Gastrocnemius medialis (tissue), 4 donors: ENCODE measurements around the gene DPP10. TPM values are rescaled to one million over a fixed set of nuclear protein-coding genes. Genes with fewer than 3 reads are reported as not detected.

Experiments used
- ATAC-seq, 2 donors: fragments of 150-250 bp; one replicate each; pipeline ENCODE4 v1.9.1; 2016
- DNase-seq, 2 donors: peaks; one replicate each; pipeline ENCODE4 v3.0.0-alpha.2; 2019
- H3K27ac ChIP-seq, 4 donors: fragments of 200-600 bp; sonication (generic); 1 replicate in 1 of 4; 2 replicates in 3 of 4; pipeline ENCODE4 v1.5.1; 2016 to 2018; ENCODE audit warnings: mild to moderate bottlenecking in 2 of 4, moderate library complexity in 1 of 4
- H3K27me3 ChIP-seq, 3 donors: fragments of 200-600 bp; sonication (generic) in 2 of 3; 1 replicate in 1 of 3; 2 replicates in 2 of 3; pipeline versions ENCODE4 v1.5.1 to v1.6.0; 2016 to 2019; ENCODE audit warnings: mild to moderate bottlenecking in 1 of 3, moderate library complexity in 1 of 3
- H3K36me3 ChIP-seq, 2 donors: fragments of 200-600 bp; sonication (generic) in 1 of 2; one replicate each; pipeline ENCODE4 v1.5.1; 2017 to 2018
- H3K4me1 ChIP-seq, 2 donors: fragments of 200-600 bp; sonication (generic) in 1 of 2; one replicate each; pipeline ENCODE4 v1.5.1; 2016 to 2017; ENCODE audit warnings: mild to moderate bottlenecking in 2 of 2
- H3K4me3 ChIP-seq, 4 donors: fragments of 200-600 bp; sonication (generic) in 3 of 4; 1 replicate in 1 of 4; 2 replicates in 3 of 4; pipeline ENCODE4 v1.5.1; 2016 to 2019; ENCODE audit warnings: mild to moderate bottlenecking in 2 of 4
- H3K9me3 ChIP-seq, 3 donors: fragments of 200-600 bp; sonication (generic) in 2 of 3; 1 replicate in 1 of 3; 2 replicates in 2 of 3; pipeline ENCODE4 v1.5.1; 2016 to 2019
- CTCF ChIP-seq, 5 experiments: fragments of 450-650 bp in 3 of 5; fragments of 200-600 bp in 2 of 5; sonication (generic) in 2 of 5; IDR thresholded peaks in 4 of 5; conservative IDR thresholded peaks in 1 of 5; 1 replicate in 4 of 5; 2 replicates in 1 of 5; pipeline ENCODE4 v1.5.1; 2016 to 2019; ENCODE audit warnings: antibody characterized with exemption in 5 of 5, mild to moderate bottlenecking in 3 of 5, moderate library complexity in 3 of 5
- POLR2A ChIP-seq, 2 donors: fragments of 450-650 bp; IDR thresholded peaks; one replicate each; pipeline ENCODE4 v1.6.1; 2017; ENCODE audit warnings: antibody characterized with exemption in 2 of 2, mild to moderate bottlenecking in 2 of 2, moderate library complexity in 2 of 2
- in situ Hi-C, 4 donors: fragments of 200-750 bp; cut with MboI; loops; one replicate each; pipeline versions ENCODE4 v1.15.0 to v1.8.0; 2017; ENCODE audit warnings: low sequenced_read_pairs in 4 of 4
- intact Hi-C: fragments of 100-400 bp; cut with DNase I; formaldehyde crosslinking; loops from one replicate; pipeline ENCODE4 v1.15.1; 2023; ENCODE audit warnings: low total_unique reads
- total RNA-seq, 4 donors: library from RNA; depleted of rRNA; stranded (reverse); fragments of >200 nt; gene quantifications; one replicate each; pipeline versions ENCODE4 v1.1.0 to v1.2.3, GENCODE V29; 2016

DPP10 gene
- total RNA-seq, 4 donors from 2014 or later = not detected

- H3K4me3 ChIP-seq = no peak overlapping the region
- no peaks in the 10 kb centered on the region for H3K9me3 ChIP-seq
- TF ChIP-seq POLR2A (IDR thresholded peaks at IDR 0.05) (no peak), CTCF (IDR thresholded peaks at IDR 0.05 in 4 of 5, conservative IDR thresholded peaks at IDR 0.05 in 1 of 5) (no peak)
- intact Hi-C loops = no loop called here
- H3K36me3 ChIP-seq = no peaks in the 10 kb centered on the region
- DNase-seq (no peak), ATAC-seq (no peak)
- no peaks in the 10 kb centered on the region for H3K27me3 ChIP-seq
- in situ Hi-C loops = no loop called here
- no peak overlapping the region for H3K27ac ChIP-seq
- H3K4me1 ChIP-seq = no peaks in the 10 kb centered on the region
Observed at GRCh38 chr2:114769991-114770390, 327.6 kb downstream of the DPP10 start.

GRCh38 chr2:114784046-114784445 is 341.6 kb downstream of the DPP10 start:
- Histone ChIP-seq H3K27ac (no peak overlapping the region), H3K36me3 (no peaks in the 10 kb centered on the region), H3K4me1 (no peaks in the 10 kb centered on the region), H3K27me3 (no peaks in the 10 kb centered on the region), H3K4me3 (no peak overlapping the region), H3K9me3 (no peaks in the 10 kb centered on the region)
- TF ChIP-seq CTCF (IDR thresholded peaks at IDR 0.05 in 4 of 5, conservative IDR thresholded peaks at IDR 0.05 in 1 of 5) (no peak), POLR2A (IDR thresholded peaks at IDR 0.05) (no peak)
- DNase-seq = no peak
- intact Hi-C loops = no loop called here
- ATAC-seq = no peak
- in situ Hi-C loops = no loop called here

- in situ Hi-C loops = no loop called here
- Histone ChIP-seq H3K27ac (no peak overlapping the region), H3K36me3 (no peaks in the 10 kb centered on the region), H3K27me3 (no peaks in the 10 kb centered on the region), H3K4me3 (no peak overlapping the region), H3K9me3 (no peaks in the 10 kb centered on the region), H3K4me1 (no peaks in the 10 kb centered on the region)
- intact Hi-C loops = no loop called here
- no peak for DNase-seq
- no peak for ATAC-seq
- no peak for TF ChIP-seq CTCF (IDR thresholded peaks at IDR 0.05 in 4 of 5, conservative IDR thresholded peaks at IDR 0.05 in 1 of 5)
- no peak for TF ChIP-seq POLR2A (IDR thresholded peaks at IDR 0.05)
Observed at GRCh38 chr2:114784890-114785583, 342.6 kb downstream of the DPP10 start.

- Histone ChIP-seq H3K36me3 (no peaks in the 10 kb centered on the region), H3K4me3 (no peak overlapping the region), H3K9me3 (no peaks in the 10 kb centered on the region), H3K4me1 (no peaks in the 10 kb centered on the region), H3K27ac (no peak overlapping the region), H3K27me3 (no peaks in the 10 kb centered on the region)
- no peak for DNase-seq
- intact Hi-C loops (no loop called here), in situ Hi-C loops (no loop called here)
- ATAC-seq = no peak
- TF ChIP-seq CTCF (IDR thresholded peaks at IDR 0.05 in 4 of 5, conservative IDR thresholded peaks at IDR 0.05 in 1 of 5) (no peak), POLR2A (IDR thresholded peaks at IDR 0.05) (no peak)
Observed at GRCh38 chr2:114786901-114787300, 344.5 kb downstream of the DPP10 start.

- DNase-seq (no peak), ATAC-seq (no peak)
- in situ Hi-C loops (no loop called here), intact Hi-C loops (no loop called here)
- TF ChIP-seq POLR2A (IDR thresholded peaks at IDR 0.05) = no peak
- TF ChIP-seq CTCF (IDR thresholded peaks at IDR 0.05 in 4 of 5, conservative IDR thresholded peaks at IDR 0.05 in 1 of 5) = no peak
- Histone ChIP-seq H3K27ac (no peak overlapping the region), H3K4me1 (no peaks in the 10 kb centered on the region), H3K27me3 (no peaks in the 10 kb centered on the region), H3K36me3 (no peaks in the 10 kb centered on the region), H3K9me3 (no peaks in the 10 kb centered on the region), H3K4me3 (no peak overlapping the region)
Observed at GRCh38 chr2:114787486-114787885, 345.0 kb downstream of the DPP10 start.
